Measurements from ENCODE around the gene SCLY. TPM values are rescaled to one million over a fixed set of nuclear protein-coding genes. Genes with fewer than 3 reads are reported as not detected.

Gene SCLY
- total and polyA plus RNA-seq, 2 of the 13 experiments (the other 11 are each of a cell fraction or from before 2014, with no cell fraction given): 27.9 to 38.6 TPM

DNA sequence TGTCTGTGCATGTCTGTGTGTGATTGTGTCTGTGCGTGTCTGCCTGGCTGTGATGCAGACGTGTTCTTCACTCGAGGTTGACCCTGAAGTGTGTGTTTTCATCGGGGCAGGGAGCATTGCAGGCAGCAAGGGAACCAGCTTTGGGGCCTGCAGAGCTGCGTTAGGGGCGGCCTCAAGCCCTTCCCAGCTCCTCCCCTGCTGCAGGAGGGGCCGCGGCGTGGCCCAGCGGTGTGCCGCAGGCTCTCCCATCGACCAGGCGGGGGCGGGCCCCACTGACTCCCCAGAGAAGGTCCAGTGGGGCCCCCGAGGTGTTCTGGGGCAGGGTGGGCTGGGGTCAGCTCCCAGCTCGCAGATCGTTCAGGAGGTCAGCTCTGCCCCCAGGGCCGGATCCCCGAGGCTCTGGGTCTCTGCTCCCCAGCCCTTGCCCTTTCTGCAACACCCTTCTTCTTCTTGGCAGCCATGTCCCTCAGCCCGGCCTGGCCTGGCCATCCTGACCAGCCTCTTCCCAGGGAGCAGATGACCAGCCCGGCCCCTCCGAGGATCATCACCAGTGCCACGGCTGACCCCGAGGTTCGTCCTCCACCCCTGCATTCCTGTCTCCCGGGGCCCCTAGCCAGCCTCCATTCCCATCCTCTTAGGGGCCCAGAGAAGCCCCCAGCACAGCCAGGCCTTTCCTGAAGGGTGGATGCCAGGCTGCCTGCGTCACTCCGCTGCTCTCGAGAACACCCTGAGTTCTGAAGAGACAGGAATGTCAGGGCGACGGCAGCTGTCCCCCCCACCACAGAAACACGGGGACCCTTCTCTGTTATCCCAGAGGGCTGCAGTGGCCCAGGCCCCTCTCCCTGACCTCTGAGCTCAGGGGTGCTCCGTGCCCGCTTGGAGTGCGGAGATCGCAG lies 66.6 kb downstream of the SCLY start:
- Histone ChIP-seq H2AFZ (ENCODE audit: low read length) (no peak overlapping the region), H3K9ac (ENCODE audit: insufficient read depth, low read depth, low read length) (peak overlapping the region; percentile 43; the same call in 1 of the 2 replicates), H3K4me3 (replicated peaks in 1 of 3; ENCODE audit: insufficient read depth in 1 of 3, low read depth in 2 of 3, low read length in 3 of 3) (peak overlapping the region in 2 of 3 experiments; percentile 24 to 62; a peak in 4 of 6 replicates), H3K4me1 (ENCODE audit: insufficient read depth, low read length) (peaks cover 9% of the 10 kb centered on the region), H3K27me3 (ENCODE audit: control insufficient read depth in 1 of 2, insufficient read depth in 2 of 2, low read length in 2 of 2) (peaks cover 3 to 24% of the 10 kb centered on the region in 2 experiments), H3K36me3 (replicated peaks in 1 of 2; ENCODE audit: control insufficient read depth in 1 of 2, insufficient read depth in 2 of 2, low read length in 2 of 2) (no peaks in the 10 kb centered on the region), H3K4me2 (ENCODE audit: low read depth, low read length) (peak overlapping the region; percentile 82), H4K20me1 (ENCODE audit: insufficient read depth, low read length) (no peaks in the 10 kb centered on the region), H3K9me3 (ENCODE audit: low read length) (no peaks in the 10 kb centered on the region), H3K27ac (ENCODE audit: extremely low read length, insufficient read depth, low read length) (no peak overlapping the region), H3K79me2 (ENCODE audit: insufficient read depth, low read length) (no peaks in the 10 kb centered on the region)
- DNase-seq (ENCODE audit: low spot score): peak; percentile 39
- ATAC-seq: peak; percentile 79
- ChIA-PET POLR2A (interaction anchor here (0.6 to 1.0 kb wide), 4 partner anchors 10 to 67 kb away, joined by 3 to 5 read pairs (median 3); partner anchors contain the start of gene SCLY), CTCF (ENCODE audit: low intra/inter-chr PET ratio, low total read pairs) (no interaction called here)
- intact Hi-C loops (cut with micrococcal nuclease; ENCODE audit: unreplicated experiment): no loop called here
- 21% methylated on average over 28 of the region's 36 CpGs for WGBS (ENCODE audit: low lambda C conversion rate)
- in situ Hi-C loops (cut with HindIII; ENCODE audit: extremely low pct_ligation_motif_present, low pct_unique_long_range_greater_than_20kb): no loop called here
- BruUV-seq (replicated peaks): no TSS peak
- FAIRE-seq: no peak
- TF ChIP-seq PRPF4 (IDR thresholded peaks at IDR 0.05; ENCODE audit: low read depth, low read length, poor library complexity, severe bottlenecking) (no peak), CCAR2 (optimal IDR thresholded peaks at IDR 0.05; ENCODE audit: low read depth, low read length) (no peak), CREM (IDR thresholded peaks at IDR 0.05) (no peak), CREM (CRISPR knock-in tag; IDR thresholded peaks at IDR 0.05) (no peak), KMT2B (CRISPR knock-in tag; IDR thresholded peaks at IDR 0.05) (no peak), ZFYVE20 (CRISPR knock-in tag; IDR thresholded peaks at IDR 0.05; ENCODE audit: borderline replicate concordance, low read depth) (no peak), ZNF510 (CRISPR knock-in tag; IDR thresholded peaks at IDR 0.05; ENCODE audit: low read depth) (no peak), REL (CRISPR knock-in tag; conservative IDR thresholded peaks at IDR 0.05) (no peak), MXD4 (CRISPR knock-in tag; IDR thresholded peaks at IDR 0.05) (peak; percentile 34; the same call in 1 of the 2 replicates)
- TF ChIP-seq, protein P1, sequence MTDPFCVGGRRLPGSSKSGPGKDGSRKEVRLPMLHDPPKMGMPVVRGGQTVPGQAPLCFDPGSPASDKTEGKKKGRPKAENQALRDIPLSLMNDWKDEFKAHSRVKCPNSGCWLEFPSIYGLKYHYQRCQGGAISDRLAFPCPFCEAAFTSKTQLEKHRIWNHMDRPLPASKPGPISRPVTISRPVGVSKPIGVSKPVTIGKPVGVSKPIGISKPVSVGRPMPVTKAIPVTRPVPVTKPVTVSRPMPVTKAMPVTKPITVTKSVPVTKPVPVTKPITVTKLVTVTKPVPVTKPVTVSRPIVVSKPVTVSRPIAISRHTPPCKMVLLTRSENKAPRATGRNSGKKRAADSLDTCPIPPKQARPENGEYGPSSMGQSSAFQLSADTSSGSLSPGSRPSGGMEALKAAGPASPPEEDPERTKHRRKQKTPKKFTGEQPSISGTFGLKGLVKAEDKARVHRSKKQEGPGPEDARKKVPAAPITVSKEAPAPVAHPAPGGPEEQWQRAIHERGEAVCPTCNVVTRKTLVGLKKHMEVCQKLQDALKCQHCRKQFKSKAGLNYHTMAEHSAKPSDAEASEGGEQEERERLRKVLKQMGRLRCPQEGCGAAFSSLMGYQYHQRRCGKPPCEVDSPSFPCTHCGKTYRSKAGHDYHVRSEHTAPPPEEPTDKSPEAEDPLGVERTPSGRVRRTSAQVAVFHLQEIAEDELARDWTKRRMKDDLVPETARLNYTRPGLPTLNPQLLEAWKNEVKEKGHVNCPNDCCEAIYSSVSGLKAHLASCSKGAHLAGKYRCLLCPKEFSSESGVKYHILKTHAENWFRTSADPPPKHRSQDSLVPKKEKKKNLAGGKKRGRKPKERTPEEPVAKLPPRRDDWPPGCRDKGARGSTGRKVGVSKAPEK (CRISPR knock-in tag; IDR thresholded peaks at IDR 0.05; ENCODE audit: borderline replicate concordance): 0 out of 2 replicates have a peak, but pooled peaks have one; percentile 22
- TF ChIP-seq, protein P2, sequence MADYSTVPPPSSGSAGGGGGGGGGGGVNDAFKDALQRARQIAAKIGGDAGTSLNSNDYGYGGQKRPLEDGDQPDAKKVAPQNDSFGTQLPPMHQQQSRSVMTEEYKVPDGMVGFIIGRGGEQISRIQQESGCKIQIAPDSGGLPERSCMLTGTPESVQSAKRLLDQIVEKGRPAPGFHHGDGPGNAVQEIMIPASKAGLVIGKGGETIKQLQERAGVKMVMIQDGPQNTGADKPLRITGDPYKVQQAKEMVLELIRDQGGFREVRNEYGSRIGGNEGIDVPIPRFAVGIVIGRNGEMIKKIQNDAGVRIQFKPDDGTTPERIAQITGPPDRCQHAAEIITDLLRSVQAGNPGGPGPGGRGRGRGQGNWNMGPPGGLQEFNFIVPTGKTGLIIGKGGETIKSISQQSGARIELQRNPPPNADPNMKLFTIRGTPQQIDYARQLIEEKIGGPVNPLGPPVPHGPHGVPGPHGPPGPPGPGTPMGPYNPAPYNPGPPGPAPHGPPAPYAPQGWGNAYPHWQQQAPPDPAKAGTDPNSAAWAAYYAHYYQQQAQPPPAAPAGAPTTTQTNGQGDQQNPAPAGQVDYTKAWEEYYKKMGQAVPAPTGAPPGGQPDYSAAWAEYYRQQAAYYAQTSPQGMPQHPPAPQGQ (CRISPR knock-in tag; IDR thresholded peaks at IDR 0.05; ENCODE audit: borderline replicate concordance): no peak
- TF ChIP-seq, protein P3, sequence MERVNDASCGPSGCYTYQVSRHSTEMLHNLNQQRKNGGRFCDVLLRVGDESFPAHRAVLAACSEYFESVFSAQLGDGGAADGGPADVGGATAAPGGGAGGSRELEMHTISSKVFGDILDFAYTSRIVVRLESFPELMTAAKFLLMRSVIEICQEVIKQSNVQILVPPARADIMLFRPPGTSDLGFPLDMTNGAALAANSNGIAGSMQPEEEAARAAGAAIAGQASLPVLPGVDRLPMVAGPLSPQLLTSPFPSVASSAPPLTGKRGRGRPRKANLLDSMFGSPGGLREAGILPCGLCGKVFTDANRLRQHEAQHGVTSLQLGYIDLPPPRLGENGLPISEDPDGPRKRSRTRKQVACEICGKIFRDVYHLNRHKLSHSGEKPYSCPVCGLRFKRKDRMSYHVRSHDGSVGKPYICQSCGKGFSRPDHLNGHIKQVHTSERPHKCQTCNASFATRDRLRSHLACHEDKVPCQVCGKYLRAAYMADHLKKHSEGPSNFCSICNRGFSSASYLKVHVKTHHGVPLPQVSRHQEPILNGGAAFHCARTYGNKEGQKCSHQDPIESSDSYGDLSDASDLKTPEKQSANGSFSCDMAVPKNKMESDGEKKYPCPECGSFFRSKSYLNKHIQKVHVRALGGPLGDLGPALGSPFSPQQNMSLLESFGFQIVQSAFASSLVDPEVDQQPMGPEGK (CRISPR knock-in tag; IDR thresholded peaks at IDR 0.05): peak; percentile 95
